ENCODE data around the gene ZCCHC2. TPM values are rescaled to one million over a fixed set of nuclear protein-coding genes. Genes with fewer than 3 reads are reported as not detected.

Gene ZCCHC2
- total RNA-seq, 1 donor from 2014 or later = 5.5 TPM

- H3K4me3 ChIP-seq = no peak overlapping the region
- no peak for DNase-seq (ENCODE audit: low spot score)
- TF ChIP-seq EZH2 (IDR thresholded peaks at IDR 0.05) (no peak), CTCF (IDR thresholded peaks at IDR 0.05) (no peak), EZH2phosphoT487 (IDR thresholded peaks at IDR 0.05) (no peak)
- H3K27me3 ChIP-seq = no peaks in the 10 kb centered on the region
- no peak overlapping the region for H2AFZ ChIP-seq (replicated peaks)
- Mint-ChIP-seq H3K9me3 (peaks cover 4% of the 10 kb centered on the region), H3K27ac (no peak overlapping the region), H3K36me3 (no peaks in the 10 kb centered on the region), H3K27me3 (ENCODE audit: insufficient read depth, low read depth) (peaks cover 5% of the 10 kb centered on the region), H3K4me1 (no peaks in the 10 kb centered on the region), H3K4me3 (no peak overlapping the region)
- H3K36me3 ChIP-seq = no peaks in the 10 kb centered on the region
- no peak overlapping the region for H3K27ac ChIP-seq
- peaks cover under 1% of the 10 kb centered on the region for H3K4me1 ChIP-seq
- no peaks in the 10 kb centered on the region for H3K9me3 ChIP-seq (ENCODE audit: low read depth)
- H3K4me2 ChIP-seq = no peak overlapping the region
- no peaks in the 10 kb centered on the region for H3F3A ChIP-seq (ENCODE audit: low read depth)
- H4K20me1 ChIP-seq (ENCODE audit: low read depth) = no peaks in the 10 kb centered on the region
- H3K9ac ChIP-seq = no peak overlapping the region
- H3K79me2 ChIP-seq (ENCODE audit: low read depth) = no peaks in the 10 kb centered on the region
Observed at GRCh38 chr18:62621546-62621945, 98.7 kb downstream of the ZCCHC2 start.

GRCh38 chr18:62625019-62625418 lies 102.2 kb downstream of the ZCCHC2 start:
- no peaks in the 10 kb centered on the region for H3K9me3 ChIP-seq (ENCODE audit: low read depth)
- H3F3A ChIP-seq (ENCODE audit: low read depth) = no peaks in the 10 kb centered on the region
- Mint-ChIP-seq H3K9me3 (peaks cover 7% of the 10 kb centered on the region), H3K27ac (no peak overlapping the region), H3K4me1 (no peaks in the 10 kb centered on the region), H3K27me3 (ENCODE audit: insufficient read depth, low read depth) (peaks cover 5% of the 10 kb centered on the region), H3K4me3 (no peak overlapping the region), H3K36me3 (no peaks in the 10 kb centered on the region)
- H3K4me1 ChIP-seq = peaks cover 6% of the 10 kb centered on the region
- no peaks in the 10 kb centered on the region for H3K79me2 ChIP-seq (ENCODE audit: low read depth)
- no peak overlapping the region for H3K27ac ChIP-seq
- no peak overlapping the region for H3K4me2 ChIP-seq
- H3K9ac ChIP-seq = no peak overlapping the region
- peak; percentile 29 for DNase-seq (ENCODE audit: low spot score)
- H3K36me3 ChIP-seq = no peaks in the 10 kb centered on the region
- H3K4me3 ChIP-seq = no peak overlapping the region
- no peak overlapping the region for H2AFZ ChIP-seq (replicated peaks)
- no peaks in the 10 kb centered on the region for H3K27me3 ChIP-seq
- TF ChIP-seq EZH2 (IDR thresholded peaks at IDR 0.05) (no peak), EZH2phosphoT487 (IDR thresholded peaks at IDR 0.05) (no peak)
- H4K20me1 ChIP-seq (ENCODE audit: low read depth) = no peaks in the 10 kb centered on the region

Other genes with a start within 250 kb of the ZCCHC2 start
- gene TNFRSF11A, start 197.7 kb upstream of the ZCCHC2 start, total RNA-seq (ENCODE audit: low replicate concordance) = 0.47 and 1.1 TPM in 2 replicates
- 20.8 and 23.8 TPM in 2 replicates for gene PHLPP1, start 192.5 kb downstream of the ZCCHC2 start, total RNA-seq (ENCODE audit: low replicate concordance)